Keratinocyte (primary cell): ENCODE data around the gene COA8.

ENCODE experiments used
- CTCF ChIP-seq, 3 experiments: IDR thresholded peaks in 1 of 3; conservative IDR thresholded peaks in 1 of 3; optimal IDR thresholded peaks in 1 of 3; 2 replicates in 2 of 3; 3 replicates in 1 of 3; pipeline versions ENCODE3 to v1.5.1; 2011; ENCODE audit warnings: low read length in 3 of 3, mild to moderate bottlenecking in 3 of 3, moderate library complexity in 2 of 3, control low read depth in 1 of 3, inconsistent platforms in 1 of 3; ENCODE audit not compliant: insufficient read depth in 2 of 3; ENCODE audit errors: extremely low read depth in 1 of 3
- EZH2 ChIP-seq: IDR thresholded peaks from one replicate; pipeline ENCODE4 v1.6.1; 2012; ENCODE audit warnings: inconsistent platforms, mild to moderate bottlenecking, low read length, moderate library complexity

- TF ChIP-seq CTCF (optimal IDR thresholded peaks at IDR 0.05 in 1 of 3, IDR thresholded peaks at IDR 0.05 in 1 of 3, conservative IDR thresholded peaks at IDR 0.05 in 1 of 3; ENCODE audit: extremely low read depth in 1 of 3, insufficient read depth in 2 of 3, low read length in 3 of 3) (no peak), EZH2 (no peak)
These were observed 66.9 kb downstream of the COA8 start for GRCh38 chr14:103629503-103630121.
